ENCODE measurements around the gene WDR5B. TPM values are rescaled to one million over a fixed set of nuclear protein-coding genes. Genes with fewer than 3 reads are reported as not detected.

The WDR5B gene
- polyA plus RNA-seq, 1 donor from 2014 or later = 6.9 TPM

GRCh38 chr3:122391681-122392446, 24.0 kb downstream of the WDR5B start:
- H3K9me2 ChIP-seq (ENCODE audit: insufficient read depth, low read length) = no peaks in the 10 kb centered on the region
- no peaks in the 10 kb centered on the region for H3K79me2 ChIP-seq (replicated peaks; ENCODE audit: insufficient read depth, low read length)
- no peak for TF ChIP-seq EP300 (conservative IDR thresholded peaks at IDR 0.05; ENCODE audit: poor library complexity, severe bottlenecking)
- TF ChIP-seq TAF1 (IDR thresholded peaks at IDR 0.05; ENCODE audit: low read depth) = no peak
- TF ChIP-seq RAD21 (conservative IDR thresholded peaks at IDR 0.05) = no peak
- TF ChIP-seq EZH2 (IDR thresholded peaks at IDR 0.05; ENCODE audit: borderline replicate concordance, insufficient read depth, low read length, poor library complexity, severe bottlenecking) = no peak
- no peak for TF ChIP-seq CTCF (IDR thresholded peaks at IDR 0.05; ENCODE audit: poor library complexity, severe bottlenecking)
- TF ChIP-seq MXI1 (conservative IDR thresholded peaks at IDR 0.05; ENCODE audit: poor library complexity, severe bottlenecking) = no peak
- no peak for TF ChIP-seq SMC3 (conservative IDR thresholded peaks at IDR 0.05; ENCODE audit: poor library complexity)
- TF ChIP-seq POLR2AphosphoS5 (IDR thresholded peaks at IDR 0.05) = no peak
- TF ChIP-seq REST (IDR thresholded peaks at IDR 0.05; ENCODE audit: borderline replicate concordance) = no peak
- no peaks in the 10 kb centered on the region for H3K36me3 ChIP-seq (ENCODE audit: insufficient read depth, low read length)
- no peak overlapping the region for H3K4me3 ChIP-seq (ENCODE audit: low read length)
- no peak overlapping the region for H2AFZ ChIP-seq (ENCODE audit: low read depth, low read length)
- no peaks in the 10 kb centered on the region for H3K9me3 ChIP-seq (ENCODE audit: low read length)
- H4K20me1 ChIP-seq (ENCODE audit: insufficient read depth) = no peaks in the 10 kb centered on the region
- no peak overlapping the region for H3K4me2 ChIP-seq (ENCODE audit: low read length)
- peak overlapping the region; percentile 11 for H3K9ac ChIP-seq (ENCODE audit: low read length)
- no peaks in the 10 kb centered on the region for H3K27me3 ChIP-seq (ENCODE audit: insufficient read depth, low read depth, low read length)
- no peak overlapping the region for H3K27ac ChIP-seq (ENCODE audit: low read length)
- no peaks in the 10 kb centered on the region for H3F3A ChIP-seq (ENCODE audit: insufficient read depth, low read length, poor library complexity, severe bottlenecking)

GRCh38 chr3:122390665-122391064, 25.2 kb downstream of the WDR5B start:
- H3K36me3 ChIP-seq (ENCODE audit: insufficient read depth, low read length) = no peaks in the 10 kb centered on the region
- H3K79me2 ChIP-seq (replicated peaks; ENCODE audit: insufficient read depth, low read length) = no peaks in the 10 kb centered on the region
- H3K9me2 ChIP-seq (ENCODE audit: insufficient read depth, low read length) = no peaks in the 10 kb centered on the region
- TF ChIP-seq POLR2AphosphoS5 (IDR thresholded peaks at IDR 0.05) (no peak), MXI1 (conservative IDR thresholded peaks at IDR 0.05; ENCODE audit: poor library complexity, severe bottlenecking) (no peak), SMC3 (conservative IDR thresholded peaks at IDR 0.05; ENCODE audit: poor library complexity) (no peak), REST (IDR thresholded peaks at IDR 0.05; ENCODE audit: borderline replicate concordance) (no peak)
- H4K20me1 ChIP-seq (ENCODE audit: insufficient read depth) = no peaks in the 10 kb centered on the region
- no peak overlapping the region for H2AFZ ChIP-seq (ENCODE audit: low read depth, low read length)
- no peak overlapping the region for H3K9ac ChIP-seq (ENCODE audit: low read length)
- H3K4me2 ChIP-seq (ENCODE audit: low read length) = no peak overlapping the region
- no peak overlapping the region for H3K27ac ChIP-seq (ENCODE audit: low read length)
- H3F3A ChIP-seq (ENCODE audit: insufficient read depth, low read length, poor library complexity, severe bottlenecking) = no peaks in the 10 kb centered on the region
- H3K4me3 ChIP-seq (ENCODE audit: low read length) = no peak overlapping the region
- H3K9me3 ChIP-seq (ENCODE audit: low read length) = no peaks in the 10 kb centered on the region
- H3K27me3 ChIP-seq (ENCODE audit: insufficient read depth, low read depth, low read length) = no peaks in the 10 kb centered on the region

All from neural cell (in vitro differentiated cells).